C4-2B (cell line): ENCODE results near the gene CCDC175.

ENCODE experiments used
- CTCF ChIP-seq: fragments of 450-650 bp; conservative IDR thresholded peaks from 2 replicates; pipeline ENCODE4 v1.5.1; 2017; ENCODE audit warnings: mild to moderate bottlenecking
- ZFX ChIP-seq: fragments of 450-650 bp; IDR thresholded peaks from 2 replicates; pipeline ENCODE4 v1.6.1; 2017

- TF ChIP-seq CTCF (no peak), ZFX (no peak)
Observed at GRCh38 chr14:59582161-59582560, 5.5 kb upstream of the CCDC175 start.
